KMS-11 (cell line): ENCODE measurements around the gene NOL8.

Experiments
- H2AFZ ChIP-seq: fragments of 200-600 bp; sonication (generic); 2 replicates; pipeline ENCODE4 v1.6.1; 2016; ENCODE audit warnings: antibody characterized with exemption, mixed run types, low read depth
- H3K27ac ChIP-seq: fragments of 200-600 bp; sonication (generic); 2 replicates; pipeline ENCODE4 v1.6.1; 2016; ENCODE audit warnings: mild to moderate bottlenecking, mixed run types
- H3K27me3 ChIP-seq: fragments of 200-600 bp; sonication (generic); 2 replicates; pipeline ENCODE4 v1.6.1; 2017; ENCODE audit warnings: mild to moderate bottlenecking, low read depth, mixed run types, moderate library complexity; ENCODE audit not compliant: insufficient read depth
- H3K36me3 ChIP-seq: fragments of 200-600 bp; sonication (generic); 2 replicates; pipeline ENCODE4 v1.6.1; 2017; ENCODE audit warnings: mild to moderate bottlenecking, mixed run types; ENCODE audit not compliant: insufficient read depth
- H3K4me1 ChIP-seq: fragments of 200-600 bp; sonication (generic); 2 replicates; pipeline ENCODE4 v1.6.1; 2016; ENCODE audit warnings: mild to moderate bottlenecking, low read depth, mixed run types; ENCODE audit not compliant: poor library complexity, severe bottlenecking
- H3K4me2 ChIP-seq: fragments of 200-600 bp; sonication (generic); 2 replicates; pipeline ENCODE4 v1.7.0; 2016; ENCODE audit warnings: mild to moderate bottlenecking, mixed run types
- H3K4me3 ChIP-seq: fragments of 200-600 bp; sonication (generic); IDR thresholded peaks from 2 replicates; pipeline ENCODE4 v1.6.1; 2017; ENCODE audit warnings: low read depth, low read length, mixed read lengths; ENCODE audit not compliant: insufficient read depth
- H3K79me2 ChIP-seq: fragments of 200-600 bp; sonication (generic); 2 replicates; pipeline ENCODE4 v1.6.1; 2016; ENCODE audit warnings: low read depth, mixed run types; ENCODE audit not compliant: insufficient read depth
- H3K9ac ChIP-seq: fragments of 200-600 bp; sonication (generic); 2 replicates; pipeline ENCODE4 v1.6.1; 2016; ENCODE audit warnings: mild to moderate bottlenecking, mixed run types
- H4K20me1 ChIP-seq: fragments of 200-600 bp; sonication (generic); 2 replicates; pipeline ENCODE4 v1.6.1; 2016; ENCODE audit warnings: mild to moderate bottlenecking, mixed run types; ENCODE audit not compliant: insufficient read depth
- TF ChIP-seq, protein P1 (sequence below): fragments of 200-600 bp; sonication (generic); conservative IDR thresholded peaks from 2 replicates; pipeline ENCODE4 v1.6.1; 2017; ENCODE audit warnings: low read depth, mild to moderate bottlenecking, antibody characterized with exemption, low read length, moderate library complexity, mixed read lengths

The NOL8 gene

DNA sequence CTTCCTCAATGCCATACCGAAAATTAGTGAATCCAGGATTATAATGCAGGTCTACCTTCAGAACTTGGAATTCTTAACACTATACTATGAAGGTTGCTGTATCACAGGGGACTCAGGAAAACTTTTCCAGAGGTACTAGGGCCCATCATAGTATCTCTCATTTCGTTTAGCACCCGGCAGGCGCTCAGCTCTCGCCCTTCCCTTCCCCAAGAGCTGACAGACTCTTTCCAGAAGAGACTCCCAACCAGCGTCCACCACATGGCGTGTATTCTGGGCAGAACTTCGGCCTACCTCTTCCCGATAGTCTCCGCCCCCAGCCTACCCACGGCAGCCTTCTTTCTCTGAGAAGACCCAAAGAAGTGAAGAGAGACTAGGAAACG, 271 bp downstream of the NOL8 start:
- Histone ChIP-seq H3K9ac (peak overlapping the region; percentile 98), H3K4me1 (peaks cover 35% of the 10 kb centered on the region), H3K27me3 (no peaks in the 10 kb centered on the region), H2AFZ (peak overlapping the region; percentile 90), H3K27ac (peak overlapping the region; percentile 93), H3K36me3 (peaks cover 11% of the 10 kb centered on the region; the same call in 1 of the 2 replicates), H4K20me1 (no peaks in the 10 kb centered on the region), H3K4me3 (peak overlapping the region; percentile 76), H3K79me2 (peaks cover 51% of the 10 kb centered on the region), H3K4me2 (peak overlapping the region; percentile 98)
- TF ChIP-seq, protein P1, sequence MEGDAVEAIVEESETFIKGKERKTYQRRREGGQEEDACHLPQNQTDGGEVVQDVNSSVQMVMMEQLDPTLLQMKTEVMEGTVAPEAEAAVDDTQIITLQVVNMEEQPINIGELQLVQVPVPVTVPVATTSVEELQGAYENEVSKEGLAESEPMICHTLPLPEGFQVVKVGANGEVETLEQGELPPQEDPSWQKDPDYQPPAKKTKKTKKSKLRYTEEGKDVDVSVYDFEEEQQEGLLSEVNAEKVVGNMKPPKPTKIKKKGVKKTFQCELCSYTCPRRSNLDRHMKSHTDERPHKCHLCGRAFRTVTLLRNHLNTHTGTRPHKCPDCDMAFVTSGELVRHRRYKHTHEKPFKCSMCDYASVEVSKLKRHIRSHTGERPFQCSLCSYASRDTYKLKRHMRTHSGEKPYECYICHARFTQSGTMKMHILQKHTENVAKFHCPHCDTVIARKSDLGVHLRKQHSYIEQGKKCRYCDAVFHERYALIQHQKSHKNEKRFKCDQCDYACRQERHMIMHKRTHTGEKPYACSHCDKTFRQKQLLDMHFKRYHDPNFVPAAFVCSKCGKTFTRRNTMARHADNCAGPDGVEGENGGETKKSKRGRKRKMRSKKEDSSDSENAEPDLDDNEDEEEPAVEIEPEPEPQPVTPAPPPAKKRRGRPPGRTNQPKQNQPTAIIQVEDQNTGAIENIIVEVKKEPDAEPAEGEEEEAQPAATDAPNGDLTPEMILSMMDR: no peak

DNA sequence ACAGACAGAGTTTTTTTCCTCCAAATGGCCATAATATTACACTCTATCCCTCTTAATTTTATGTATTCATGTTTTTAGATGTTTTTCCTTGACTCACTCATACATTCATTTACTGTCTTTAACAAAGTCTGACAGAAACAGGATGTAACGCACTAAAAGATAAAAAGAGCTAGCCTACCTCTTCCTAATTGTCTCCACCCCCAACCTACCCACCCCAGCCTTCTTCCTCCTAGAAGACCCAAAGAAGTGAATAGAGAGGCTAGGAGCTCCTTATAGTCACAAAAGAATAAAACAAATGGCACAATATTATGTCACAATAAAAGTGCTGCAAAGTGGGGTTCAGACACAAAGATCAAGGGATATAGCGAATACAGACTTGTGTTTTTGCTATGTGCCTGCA, 719 bp downstream of the NOL8 start:
- H3K4me3 ChIP-seq: peak overlapping the region; percentile 57
- H3K36me3 ChIP-seq: peaks cover 11% of the 10 kb centered on the region; the same call in 1 of the 2 replicates
- H3K27ac ChIP-seq: peak overlapping the region; percentile 93; the same call in 1 of the 2 replicates
- peak overlapping the region; percentile 98 for H3K4me2 ChIP-seq
- peaks cover 51% of the 10 kb centered on the region for H3K79me2 ChIP-seq
- H3K4me1 ChIP-seq: peaks cover 35% of the 10 kb centered on the region
- TF ChIP-seq, protein P1: no peak
- H3K9ac ChIP-seq: peak overlapping the region; percentile 98
- peak overlapping the region; percentile 90 for H2AFZ ChIP-seq
- no peaks in the 10 kb centered on the region for H3K27me3 ChIP-seq
- H4K20me1 ChIP-seq: no peaks in the 10 kb centered on the region

DNA sequence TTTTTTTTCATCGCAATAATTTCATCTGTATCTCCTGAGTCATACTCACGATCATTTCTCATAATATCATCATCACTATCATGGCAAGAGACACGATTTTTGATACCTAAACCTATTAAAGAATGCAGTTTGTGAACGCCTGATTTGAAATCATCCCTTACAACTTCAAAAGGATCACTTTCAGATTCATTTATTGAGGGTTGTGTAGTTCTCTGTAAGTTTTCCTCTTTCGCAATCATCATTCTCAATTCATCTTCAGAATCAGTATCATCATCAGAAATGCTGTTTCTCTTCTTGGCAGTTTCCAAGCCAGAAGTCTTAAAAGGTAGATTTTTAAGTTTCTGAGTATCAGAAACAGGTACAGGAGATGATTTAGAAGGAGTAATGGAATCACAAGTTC, 9.7 kb downstream of the NOL8 start:
- TF ChIP-seq, protein P1: no peak
- Histone ChIP-seq H3K4me1 (peaks cover 3% of the 10 kb centered on the region), H4K20me1 (no peaks in the 10 kb centered on the region; the same call in 1 of the 2 replicates), H3K4me2 (no peak overlapping the region), H3K9ac (no peak overlapping the region), H3K4me3 (no peak overlapping the region), H3K79me2 (peaks cover 12% of the 10 kb centered on the region), H3K36me3 (peaks cover 19% of the 10 kb centered on the region; the same call in 1 of the 2 replicates), H3K27me3 (no peaks in the 10 kb centered on the region), H2AFZ (no peak overlapping the region), H3K27ac (no peak overlapping the region)

DNA sequence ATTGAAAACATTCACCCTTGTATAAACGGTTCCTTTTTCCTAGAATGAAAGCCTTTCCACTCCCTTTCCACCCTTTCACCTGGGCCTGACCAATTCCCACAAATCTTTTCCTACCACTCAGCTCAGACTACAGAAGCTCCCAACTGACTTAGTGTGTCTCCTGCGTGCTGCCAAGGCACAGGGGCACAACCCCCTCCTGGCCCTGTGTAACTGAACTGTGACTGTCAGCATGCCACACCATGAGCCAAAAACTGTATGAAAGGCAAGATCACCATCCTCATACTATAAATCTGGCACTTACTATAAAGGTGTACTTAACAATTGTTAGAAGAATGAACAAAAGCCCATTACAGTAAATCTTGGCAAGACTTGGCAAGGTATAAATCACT, 11.5 kb downstream of the NOL8 start:
- Histone ChIP-seq H3K36me3 (peaks cover 28% of the 10 kb centered on the region; the same call in 1 of the 2 replicates), H3K79me2 (peaks cover 12% of the 10 kb centered on the region), H3K4me1 (peaks cover 3% of the 10 kb centered on the region), H3K4me2 (no peak overlapping the region), H2AFZ (no peak overlapping the region), H3K4me3 (no peak overlapping the region), H3K27me3 (no peaks in the 10 kb centered on the region), H3K9ac (no peak overlapping the region), H3K27ac (no peak overlapping the region), H4K20me1 (no peaks in the 10 kb centered on the region; the same call in 1 of the 2 replicates)
- TF ChIP-seq, protein P1: no peak
